IMR-90 (cell line): ENCODE measurements around the gene IL1RAP.

Source experiments
- CEBPB ChIP-seq: IDR thresholded peaks from 2 replicates; pipeline ENCODE4 v1.6.1; 2012; ENCODE audit warnings: low read depth, low read length, improper control_type of control experiment
- POLR2A ChIP-seq: IDR thresholded peaks from 2 replicates; pipeline ENCODE4 v1.6.1; 2012; ENCODE audit warnings: mild to moderate bottlenecking, low read depth, low read length
- RAD21 ChIP-seq: IDR thresholded peaks from 2 replicates; pipeline ENCODE4 v1.6.1; 2012; ENCODE audit warnings: low read length, improper control_type of control experiment
- RFX5 ChIP-seq: IDR thresholded peaks from 2 replicates; pipeline ENCODE4 v1.8.0; 2012; ENCODE audit warnings: low read depth, mild to moderate bottlenecking, low read length, moderate library complexity
- TF ChIP-seq, protein P1 (sequence below): conservative IDR thresholded peaks from 2 replicates; pipeline ENCODE4 v1.5.1; 2012; ENCODE audit warnings: mild to moderate bottlenecking, low read depth, low read length, improper control_type of control experiment

GRCh38 chr3:190498293-190498692 is 15.6 kb upstream of the IL1RAP start:
- TF ChIP-seq, protein P1, sequence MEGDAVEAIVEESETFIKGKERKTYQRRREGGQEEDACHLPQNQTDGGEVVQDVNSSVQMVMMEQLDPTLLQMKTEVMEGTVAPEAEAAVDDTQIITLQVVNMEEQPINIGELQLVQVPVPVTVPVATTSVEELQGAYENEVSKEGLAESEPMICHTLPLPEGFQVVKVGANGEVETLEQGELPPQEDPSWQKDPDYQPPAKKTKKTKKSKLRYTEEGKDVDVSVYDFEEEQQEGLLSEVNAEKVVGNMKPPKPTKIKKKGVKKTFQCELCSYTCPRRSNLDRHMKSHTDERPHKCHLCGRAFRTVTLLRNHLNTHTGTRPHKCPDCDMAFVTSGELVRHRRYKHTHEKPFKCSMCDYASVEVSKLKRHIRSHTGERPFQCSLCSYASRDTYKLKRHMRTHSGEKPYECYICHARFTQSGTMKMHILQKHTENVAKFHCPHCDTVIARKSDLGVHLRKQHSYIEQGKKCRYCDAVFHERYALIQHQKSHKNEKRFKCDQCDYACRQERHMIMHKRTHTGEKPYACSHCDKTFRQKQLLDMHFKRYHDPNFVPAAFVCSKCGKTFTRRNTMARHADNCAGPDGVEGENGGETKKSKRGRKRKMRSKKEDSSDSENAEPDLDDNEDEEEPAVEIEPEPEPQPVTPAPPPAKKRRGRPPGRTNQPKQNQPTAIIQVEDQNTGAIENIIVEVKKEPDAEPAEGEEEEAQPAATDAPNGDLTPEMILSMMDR, result no peak
- TF ChIP-seq RAD21, result no peak
- TF ChIP-seq POLR2A, result no peak
- no peak for TF ChIP-seq RFX5
- no peak for TF ChIP-seq CEBPB
